ENCODE data around the gene RAB30.

DNA sequence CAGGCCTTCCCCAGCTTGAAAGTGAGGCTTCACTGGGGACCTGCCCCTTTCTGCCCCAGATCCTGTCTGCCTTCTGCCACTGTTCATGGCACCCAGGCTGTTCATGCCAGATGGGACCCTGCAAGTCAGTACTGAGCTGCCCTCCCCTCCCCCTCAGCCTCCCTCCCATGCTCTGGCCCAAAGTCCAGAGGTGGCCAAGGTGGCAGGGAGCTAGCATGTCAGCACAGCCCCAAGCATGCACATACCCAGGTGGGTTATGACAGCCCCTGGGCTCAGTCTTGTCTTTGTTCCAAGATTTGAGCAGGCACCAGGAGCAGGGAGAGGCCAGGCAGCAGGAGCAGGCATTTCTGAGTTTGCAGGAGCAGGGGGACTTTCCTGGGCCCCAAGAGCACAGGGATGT lies 126.0 kb downstream of the RAB30 start:
- no peak for TF ChIP-seq CTCF (IDR thresholded peaks at IDR 0.05)
- no peak for TF ChIP-seq EZH2 (IDR thresholded peaks at IDR 0.05)
- TF ChIP-seq EZH2phosphoT487 (IDR thresholded peaks at IDR 0.05): no peak

Measured in neural progenitor cell (in vitro differentiated cells).